Pancreas (tissue), 10 donors: Measurements from ENCODE around the gene ZCCHC7. TPM values are rescaled to one million over a fixed set of nuclear protein-coding genes. Genes with fewer than 3 reads are reported as not detected.

Experiments used
- ATAC-seq, 4 donors: fragments of 200-7000 bp; cut with Tn5 transposase; one replicate each; pipeline versions ENCODE4 v1.8.0 to v1.9.1; 2020; ENCODE audit warnings: mild to moderate bottlenecking in 4 of 4, moderate library complexity in 4 of 4
- DNase-seq, 6 donors: peaks; one replicate each; pipeline ENCODE4 v3.0.0-alpha.2; 2020
- FAIRE-seq: peaks from 2 replicates; lab custom pipeline; 2012; peaks lifted over from hg19 to GRCh38; lab: Jason Lieb, UNC
- H3K27ac ChIP-seq, 4 donors: fragments of 200-600 bp; sonication (generic); 1 replicate in 3 of 4; 2 replicates in 1 of 4; pipeline versions ENCODE4 v1.5.0 to v1.8.0; 2020
- H3K27me3 ChIP-seq, 4 donors: fragments of 200-600 bp; one replicate each; pipeline ENCODE4 v1.8.0; 2021
- H3K36me3 ChIP-seq, 3 donors: fragments of 200-600 bp; sonication (generic) in 1 of 3; one replicate each; pipeline versions ENCODE4 v1.5.0 to v1.8.0; 2020 to 2021
- H3K4me1 ChIP-seq, 3 donors: fragments of 200-600 bp; one replicate each; pipeline ENCODE4 v1.8.0; 2021
- H3K4me3 ChIP-seq, 4 donors: fragments of 200-600 bp; sonication (generic) in 2 of 4; one replicate each; pipeline versions ENCODE4 v1.5.0 to v1.8.0; 2020 to 2021
- H3K9me3 ChIP-seq, 4 donors: fragments of 200-600 bp; one replicate each; pipeline ENCODE4 v1.8.0; 2021
- CTCF ChIP-seq, 4 donors: fragments of 200-600 bp; sonication (generic) in 3 of 4; IDR thresholded peaks; one replicate each; pipeline versions ENCODE4 v1.5.0 to v1.8.0; 2021; ENCODE audit warnings: antibody characterized with exemption in 4 of 4
- WGBS, 2 donors: extraction: QIAGEN DNeasy Blood & Tissue Kit; methylation state at CpG; one replicate each; pipeline ENCODE4 v1.1.7; 2013; 5-methylcytosine and 5-hydroxymethylcytosine counted together
- intact Hi-C, 3 donors: fragments of 100-400 bp; cut with DNase I; formaldehyde crosslinking; loops; one replicate each; pipeline versions ENCODE4 v1.11.1 to v1.14.2; 2022
- polyA plus RNA-seq, 2 donors: library from polyadenylated mRNA; stranded (reverse); fragments of 200-250 nt; gene quantifications; one replicate each; pipeline ENCODE4 v1.2.3, GENCODE V29; 2013
- total RNA-seq, 6 donors: library from RNA; stranded (reverse); fragmentation: NEBNext Ultra II Directional in 4 of 6; extraction: Animal tissue kit (Norgen Biotek cat#: 25700) in 4 of 6; gene quantifications; one replicate each; pipeline versions ENCODE4 v1.2.1 to v1.2.4, GENCODE V29; 2021 to 2023
- donor health status: healthy with polysubstance abuse.
- donor health status: DM: no; HTN: no; CAD: no; lungs with moderate emphysema.
- donor health status: DM: no; HTN: no; CAD: no.
- donor health status: control.
- donor health status: control.
- donor health status: Bipolar disorder and iron deficiency.
- donor health status: DM: yes; HTN: yes; CAD: no.
- donor health status: DM: no; HTN: no; CAD: no.
- donor health status: DM: no; HTN: no; CAD: no.
- donor health status: DM: yes; HTN: yes; CAD: no.

The ZCCHC7 gene
- total and polyA plus RNA-seq, 8 donors, result 8.1 to 17.4 (median 14.4) TPM

DNA sequence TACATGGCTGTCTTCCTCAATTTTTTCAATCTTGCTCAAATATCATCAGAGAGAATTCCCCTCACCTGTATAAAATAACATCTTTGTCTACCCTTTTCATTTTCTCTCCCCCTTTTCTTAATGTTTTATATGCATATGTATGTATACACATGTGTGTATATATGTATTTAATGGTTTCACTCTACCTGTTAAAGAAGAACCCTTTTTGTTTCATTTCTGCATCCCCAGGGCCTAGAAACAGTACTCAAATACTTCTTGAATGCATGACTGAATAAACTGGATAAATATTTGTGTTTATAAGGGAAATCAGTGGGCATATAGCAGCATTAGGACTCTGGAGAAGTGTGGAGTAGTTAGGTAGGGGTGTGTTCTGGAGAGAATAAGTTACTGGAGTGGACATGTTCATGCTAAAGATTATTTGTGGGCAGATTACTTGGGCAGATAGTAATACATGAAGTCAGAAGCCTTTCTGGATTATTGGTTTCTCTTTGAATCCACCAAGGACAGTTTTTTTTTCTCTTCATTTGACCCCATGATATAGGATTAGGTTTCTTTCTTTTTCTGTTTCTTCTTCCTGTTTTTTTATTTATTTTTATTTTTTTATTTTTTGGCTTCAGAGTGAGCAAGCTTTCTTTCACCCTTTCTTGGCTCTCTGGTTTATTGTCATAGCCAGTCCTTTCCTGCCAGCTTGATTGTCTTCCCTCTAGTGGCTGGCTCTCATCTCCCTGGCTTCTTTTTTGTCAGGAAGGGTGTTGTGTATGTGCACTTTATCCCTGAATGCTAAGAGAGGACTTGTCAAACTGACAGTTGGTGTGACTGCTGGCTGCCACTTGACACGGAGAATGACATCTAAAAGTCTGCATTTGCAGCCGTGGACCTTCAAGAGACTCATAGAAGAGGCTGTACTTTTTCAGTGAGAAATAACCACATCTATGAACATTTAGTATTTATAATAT lies 89.3 kb downstream of the ZCCHC7 start:
- Histone ChIP-seq H3K9me3 (no peaks in the 10 kb centered on the region), H3K27me3 (no peaks in the 10 kb centered on the region), H3K36me3 (peaks cover 0 to 4% (median 0%) of the 10 kb centered on the region in 3 donors), H3K4me1 (no peaks in the 10 kb centered on the region), H3K4me3 (no peak overlapping the region), H3K27ac (no peak overlapping the region)
- WGBS, 2 donors, result 46 to 47% methylated on average over 2 of the region's 2 CpGs
- DNase-seq, result no peak
- no peak for TF ChIP-seq CTCF (IDR thresholded peaks at IDR 0.05)
- no peak for FAIRE-seq
- intact Hi-C loops, result no loop called here
- ATAC-seq, result no peak

- H3K27me3 ChIP-seq, result no peaks in the 10 kb centered on the region
- no peak overlapping the region for H3K27ac ChIP-seq
- 82 to 90% methylated on average over 3 of the region's 3 CpGs for WGBS, 2 donors
- no peak for ATAC-seq
- peaks cover 0 to 4% (median 0%) of the 10 kb centered on the region in 3 donors for H3K36me3 ChIP-seq
- H3K4me1 ChIP-seq, result peaks cover 0 to 4% (median 0%) of the 10 kb centered on the region in 3 donors
- intact Hi-C loops, result no loop called here
- no peak for FAIRE-seq
- H3K4me3 ChIP-seq, result no peak overlapping the region
- no peak for DNase-seq
- no peak for TF ChIP-seq CTCF (IDR thresholded peaks at IDR 0.05)
- H3K9me3 ChIP-seq, result no peaks in the 10 kb centered on the region
These were observed 90.6 kb downstream of the ZCCHC7 start for GRCh38 chr9:37210737-37211523.

GRCh38 chr9:37212435-37212834 lies 92.1 kb downstream of the ZCCHC7 start:
- Histone ChIP-seq H3K36me3 (peaks cover 0 to 4% (median 0%) of the 10 kb centered on the region in 3 donors), H3K27ac (no peak overlapping the region), H3K27me3 (no peaks in the 10 kb centered on the region), H3K4me1 (peaks cover 0 to 4% (median 0%) of the 10 kb centered on the region in 3 donors), H3K9me3 (no peaks in the 10 kb centered on the region), H3K4me3 (no peak overlapping the region)
- FAIRE-seq, result no peak
- intact Hi-C loops, result no loop called here
- no peak for DNase-seq
- no peak for ATAC-seq
- no peak for TF ChIP-seq CTCF (IDR thresholded peaks at IDR 0.05)
- WGBS, 2 donors, result 88 to 93% methylated on average over 2 of the region's 2 CpGs

DNA sequence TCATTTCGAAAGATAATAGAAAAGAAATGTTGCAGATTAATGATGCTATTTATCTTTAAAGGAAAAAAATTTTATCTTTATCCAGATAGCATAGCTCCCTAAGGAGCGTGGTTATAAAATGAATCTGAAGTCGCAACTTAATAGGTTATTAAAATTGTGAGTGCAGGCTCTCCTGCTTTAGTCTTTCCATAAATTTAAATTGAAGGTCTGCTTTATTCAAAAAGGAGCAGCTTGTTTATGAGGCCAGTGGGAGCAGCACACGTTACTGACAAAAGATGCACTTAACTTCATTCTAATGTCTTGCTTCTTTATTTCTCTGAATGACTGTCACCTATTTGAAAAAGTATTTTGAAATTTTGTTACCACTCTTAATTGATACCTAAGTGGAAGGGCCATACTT lies 95.0 kb downstream of the ZCCHC7 start:
- no peak for FAIRE-seq
- 87 to 91% methylated on average over 4 of the region's 4 CpGs for WGBS, 2 donors
- intact Hi-C loops, result no loop called here

More for the DNA sequence above, 95.0 kb downstream of the ZCCHC7 start:
- Histone ChIP-seq H3K27ac (no peak overlapping the region), H3K4me3 (no peak overlapping the region), H3K27me3 (no peaks in the 10 kb centered on the region), H3K36me3 (no peaks in the 10 kb centered on the region), H3K4me1 (peaks cover 0 to 4% (median 0%) of the 10 kb centered on the region in 3 donors), H3K9me3 (no peaks in the 10 kb centered on the region)
- ATAC-seq (no peak), DNase-seq (no peak)
- TF ChIP-seq CTCF (IDR thresholded peaks at IDR 0.05), result no peak
